NCI-H526 treated with DMSO at 0.1 percent for 48 hours (cell line): Measurements from ENCODE around the gene PPM1M.

Experiments
- DNase-seq: peaks from one replicate; lab custom pipeline; 2025; lab: John Stamatoyannopoulos, UW

The PPM1M gene

DNA sequence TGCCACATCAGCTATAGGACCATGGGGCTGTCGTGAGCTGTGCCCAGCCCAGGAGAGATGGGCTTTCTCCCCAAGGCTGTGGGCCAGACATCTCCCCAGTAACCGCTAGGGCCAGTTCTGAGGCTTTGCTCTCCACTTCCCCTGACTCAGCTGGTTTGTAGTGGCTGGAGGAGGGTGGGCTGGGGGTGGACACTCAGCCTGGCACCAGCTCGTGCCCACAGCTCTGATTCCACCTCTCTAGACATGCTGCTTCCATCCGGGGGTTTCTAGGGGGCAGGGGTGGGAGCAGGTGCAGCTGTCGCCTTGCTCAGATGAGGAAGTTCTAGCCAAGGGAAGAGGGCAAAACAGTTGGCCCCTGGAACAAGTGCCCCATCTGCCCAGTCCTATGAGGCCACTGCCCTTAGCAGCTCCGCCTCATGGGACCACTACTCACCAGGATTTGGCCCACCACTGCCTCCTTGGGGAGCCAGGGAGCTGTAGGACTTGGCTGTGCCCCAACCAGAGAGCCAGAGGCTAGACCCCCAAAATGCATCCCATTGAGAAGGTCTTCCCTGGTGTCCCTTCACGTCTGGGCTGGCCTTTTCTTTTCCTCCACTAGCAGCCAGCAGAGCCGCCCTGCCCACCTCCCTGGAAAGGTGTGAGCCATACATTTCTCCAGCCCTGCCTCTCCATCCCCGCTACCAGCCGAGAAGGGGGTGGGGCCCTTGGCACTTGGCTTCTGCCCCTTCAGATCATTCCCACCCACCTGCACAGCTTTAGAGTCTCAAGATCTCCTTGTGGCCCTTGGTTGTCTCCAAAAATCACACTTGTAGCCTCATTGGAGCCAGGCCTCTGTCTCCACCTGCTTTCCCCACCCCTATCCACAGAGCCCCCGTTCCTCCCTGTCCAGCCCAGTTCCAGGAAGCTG, 51.9 kb downstream of the PPM1M start:
- no peak for DNase-seq

DNA sequence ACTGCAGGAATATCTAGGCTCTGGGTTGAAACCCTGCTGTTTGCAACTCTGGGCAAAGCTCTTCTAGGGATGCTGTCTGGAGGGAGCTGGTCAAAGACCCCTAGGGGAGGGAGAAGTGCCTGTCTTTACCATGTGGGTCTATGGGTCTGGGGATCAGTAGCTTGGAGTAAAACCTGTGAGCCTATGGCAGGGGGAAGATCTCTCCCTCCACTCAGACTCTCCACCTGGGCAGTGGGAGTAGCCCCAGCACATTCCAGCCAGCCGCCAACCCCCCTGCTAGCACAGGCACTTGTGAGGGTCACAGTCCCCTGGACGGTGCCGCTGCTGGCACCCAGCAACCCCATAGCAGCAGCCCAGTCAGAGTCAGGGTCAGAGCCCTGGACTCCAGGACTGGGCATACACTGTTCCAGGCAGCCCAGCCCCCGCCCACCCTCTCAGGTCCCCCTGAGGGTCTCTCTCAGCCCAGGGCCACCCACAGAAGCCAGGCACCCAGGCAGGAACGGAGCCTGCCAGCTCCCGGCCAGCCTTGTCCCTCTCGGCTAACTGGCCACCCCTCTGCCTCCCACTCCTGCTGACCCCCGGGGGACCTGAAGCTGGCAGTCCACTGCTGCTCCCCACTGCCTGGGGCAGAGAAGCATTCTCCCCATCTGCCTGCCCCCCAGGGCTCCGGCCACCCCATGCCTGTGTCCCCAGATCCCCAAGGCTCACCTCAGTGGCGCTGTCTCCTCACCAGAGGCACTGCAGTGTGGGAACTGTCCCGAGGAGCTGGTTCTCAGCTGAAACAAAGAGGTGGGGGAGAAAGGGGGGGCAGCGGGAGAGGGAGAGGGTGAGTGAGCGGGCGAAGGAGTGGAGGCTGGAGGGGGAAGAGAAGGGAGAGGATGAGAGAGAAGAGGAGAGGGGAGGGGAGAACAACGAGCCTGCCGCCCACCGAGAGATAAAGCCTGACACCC, 52.9 kb downstream of the PPM1M start:
- no peak for DNase-seq

DNA sequence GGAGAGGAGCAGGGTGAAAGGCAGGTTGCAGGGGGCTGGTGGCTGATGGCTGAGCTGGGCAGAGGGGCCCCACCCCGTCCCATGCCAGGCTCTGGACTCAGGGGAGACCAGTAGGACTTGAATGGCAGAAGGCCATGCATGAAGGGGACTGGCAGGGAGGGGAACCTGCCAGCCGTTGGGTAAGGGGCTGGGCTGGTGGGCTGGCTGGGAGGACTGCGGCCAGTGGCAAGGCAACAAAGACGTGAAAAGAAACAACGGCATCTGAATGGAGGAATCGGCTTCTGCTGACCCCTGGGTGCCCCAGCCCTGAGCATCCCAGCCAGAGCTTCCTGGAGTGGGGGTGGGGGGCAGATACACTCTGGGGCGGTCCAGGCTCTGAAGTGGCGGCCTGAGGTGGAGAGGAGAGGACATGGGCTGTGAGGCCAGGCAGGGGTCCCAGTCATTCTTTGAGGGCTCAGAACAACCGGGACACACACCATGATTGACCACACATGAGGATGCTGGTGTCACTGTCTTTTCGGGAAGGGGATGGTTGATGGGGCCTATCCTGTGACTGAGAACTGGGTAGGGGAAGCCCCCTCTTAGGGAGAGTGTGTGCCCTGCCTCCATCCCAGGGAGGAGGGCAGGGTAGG, 53.8 kb downstream of the PPM1M start:
- DNase-seq: no peak
